Activated CD8-positive, alpha-beta memory T cell treated with anti-CD3 and anti-CD28 coated beads, Interleukin-2, amount 50 U/mL, for 1 hour (primary cell): ENCODE data around the gene DCBLD1.

Experiments used
- DNase-seq: peaks from one replicate; pipeline ENCODE4 v3.0.0-alpha.2; 2020; ENCODE audit errors: extremely low read depth

The DCBLD1 gene

DNA sequence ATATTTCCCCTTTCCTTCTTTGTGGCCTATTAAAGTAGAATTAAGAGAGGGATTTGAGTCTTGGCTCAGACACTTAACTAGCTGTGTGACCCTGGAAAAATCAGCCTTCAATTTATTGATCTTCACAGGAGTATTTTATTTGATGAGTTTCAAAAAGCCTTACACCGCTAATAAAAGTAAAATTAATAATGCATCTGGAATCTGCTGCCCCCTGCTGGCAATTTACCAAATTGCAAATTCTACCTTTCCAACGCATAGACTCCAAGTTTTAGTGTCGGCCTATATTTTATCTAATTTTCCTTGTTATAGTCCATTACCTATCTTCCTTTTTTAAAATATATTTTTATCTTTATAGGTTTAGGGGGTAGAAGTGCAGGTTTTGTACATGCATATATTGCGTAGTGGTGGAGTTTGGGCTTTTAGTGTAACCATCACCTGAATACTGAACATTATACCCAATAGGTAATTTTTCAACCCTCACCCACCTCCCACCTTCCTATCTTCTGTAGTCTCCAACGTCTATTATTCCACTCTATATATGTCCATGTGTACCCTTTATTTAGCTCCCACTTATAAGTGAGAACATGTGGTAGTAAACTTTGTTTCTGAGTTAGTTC, 73.5 kb downstream of the DCBLD1 start:
- DNase-seq = no peak

- no peak for DNase-seq
Observed at GRCh38 chr6:117557951-117558350, 75.5 kb downstream of the DCBLD1 start.

DNA sequence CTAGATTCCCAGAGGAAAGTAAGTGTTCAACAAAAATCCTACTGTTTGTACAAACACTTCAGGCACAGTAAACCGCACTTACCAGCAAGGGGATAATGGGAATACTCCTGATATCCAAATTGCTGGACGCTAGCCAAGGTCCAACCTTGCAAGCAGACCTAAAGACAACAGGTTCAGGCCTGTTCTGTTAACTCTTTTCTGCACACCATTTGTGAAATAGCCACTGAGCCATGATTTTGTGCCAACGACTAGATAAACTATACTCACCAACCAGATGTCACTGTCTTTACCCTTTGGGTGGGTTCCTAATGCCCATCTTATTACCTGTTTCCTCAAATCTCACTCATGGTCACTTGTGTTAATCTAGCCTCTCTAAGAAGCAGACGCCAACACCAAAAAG, 76.3 kb downstream of the DCBLD1 start:
- no peak for DNase-seq

DNA sequence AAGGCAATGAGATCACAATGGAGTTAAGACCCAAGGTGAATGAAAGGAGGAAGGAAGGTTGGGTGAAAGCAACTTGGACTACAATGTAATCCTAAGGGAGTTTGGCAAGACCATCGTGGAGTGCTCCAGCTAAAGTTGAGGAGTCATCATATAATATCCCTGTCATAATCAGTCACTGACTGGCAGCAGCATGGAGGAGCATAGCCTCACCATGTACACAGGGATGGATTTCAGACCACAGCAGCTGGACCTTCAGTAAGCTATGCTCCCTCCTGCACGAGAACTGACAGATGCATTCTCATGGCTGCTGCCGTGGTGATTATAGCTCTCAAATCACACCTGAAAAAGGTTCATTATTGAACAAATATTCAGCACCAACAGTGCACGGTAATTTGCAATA, 76.8 kb downstream of the DCBLD1 start:
- DNase-seq = no peak

DNA sequence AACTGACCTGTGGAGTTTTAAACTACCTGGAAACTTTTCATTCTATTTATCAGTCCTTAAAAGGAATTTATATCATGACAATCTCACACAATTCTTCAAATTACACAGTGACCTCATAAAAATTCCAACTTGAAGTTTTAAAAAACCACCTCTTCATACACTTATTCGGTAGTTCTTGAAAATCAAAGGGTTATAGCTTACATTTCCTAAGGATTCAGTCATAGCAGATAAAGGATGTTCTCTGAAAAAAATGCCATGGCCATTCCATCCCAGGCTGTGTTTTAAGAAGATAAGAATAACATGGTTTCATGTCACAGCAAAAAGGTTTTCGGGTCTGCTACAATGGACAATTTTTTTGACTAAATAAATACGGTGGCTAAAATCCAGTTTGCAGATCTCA, 78.7 kb downstream of the DCBLD1 start:
- no peak for DNase-seq

GRCh38 chr6:117564681-117565080, 82.2 kb downstream of the DCBLD1 start:
- DNase-seq = no peak

DNA sequence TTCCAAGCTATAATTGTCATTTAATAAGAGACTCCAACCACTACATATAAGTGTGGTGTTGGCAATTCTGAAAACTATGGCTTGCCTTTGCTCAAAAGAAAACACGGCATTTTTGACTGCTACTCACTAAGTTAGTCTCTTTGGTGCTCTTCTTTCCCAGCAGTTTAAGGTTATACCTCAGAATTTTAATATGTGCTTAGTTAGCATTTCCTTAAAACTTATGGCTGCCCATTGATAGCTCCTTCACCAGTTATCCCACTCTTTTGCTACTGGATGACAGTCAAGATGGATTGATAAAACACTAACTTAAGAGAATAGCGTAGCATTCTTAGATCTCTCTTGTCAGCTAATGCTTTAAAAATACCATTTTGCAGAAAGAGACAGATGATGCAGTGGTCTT, 85.8 kb downstream of the DCBLD1 start:
- no peak for DNase-seq

GRCh38 chr6:117568831-117569410, 86.4 kb downstream of the DCBLD1 start:
- no peak for DNase-seq

DNA sequence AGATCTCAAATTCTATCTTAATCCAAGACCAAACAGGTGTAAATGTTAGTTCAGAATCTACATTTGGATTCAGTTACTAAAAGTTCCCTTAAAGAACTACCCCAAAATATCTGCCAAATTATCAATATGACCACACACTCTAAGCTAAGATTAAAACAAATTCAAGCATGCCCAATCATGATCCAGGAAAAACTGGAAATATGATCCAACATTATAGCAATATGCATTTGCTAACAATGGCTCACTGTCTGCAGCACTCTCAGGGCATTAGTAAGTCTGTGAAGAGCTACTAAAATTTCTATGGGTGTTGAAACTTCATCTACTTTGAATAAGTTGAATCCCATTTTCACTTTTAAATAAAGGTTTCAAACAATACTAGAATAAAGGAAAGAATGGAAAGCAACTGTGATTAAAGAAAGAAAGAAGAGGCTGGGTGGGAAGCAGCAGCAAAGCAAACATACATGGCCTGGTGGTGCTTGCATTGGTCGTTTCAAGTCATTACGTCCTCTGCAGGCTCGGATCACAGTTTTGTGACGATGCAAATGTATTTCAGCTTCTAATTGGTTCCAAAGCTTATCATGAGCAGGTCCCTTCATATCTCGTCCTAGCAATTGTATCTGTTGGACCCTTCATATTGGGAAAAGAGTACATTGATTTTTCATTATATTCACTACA, 90.7 kb downstream of the DCBLD1 start:
- DNase-seq = no peak

- no peak for DNase-seq
Observed at GRCh38 chr6:117574198-117574597, 91.7 kb downstream of the DCBLD1 start.

DNA sequence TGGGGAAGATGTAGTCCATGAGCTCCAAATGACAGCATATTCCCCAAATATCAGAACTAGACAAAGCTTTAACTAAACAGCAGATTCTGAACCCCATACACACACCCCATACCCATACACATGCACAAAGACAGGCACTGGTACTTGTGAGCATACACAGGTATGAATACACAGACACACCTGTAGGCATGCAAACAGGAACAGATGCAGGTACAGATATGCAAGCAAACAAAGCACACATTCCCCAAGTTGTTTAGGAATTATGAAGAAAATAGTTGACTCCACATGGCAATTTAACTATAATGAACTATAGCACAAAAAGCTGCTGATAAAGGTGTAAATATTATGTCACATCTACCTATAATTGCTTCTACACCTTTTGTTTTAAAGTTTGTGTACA, 103.2 kb downstream of the DCBLD1 start:
- DNase-seq = no peak

- DNase-seq = no peak
Observed at GRCh38 chr6:117590447-117590846, 108.0 kb downstream of the DCBLD1 start.

DNA sequence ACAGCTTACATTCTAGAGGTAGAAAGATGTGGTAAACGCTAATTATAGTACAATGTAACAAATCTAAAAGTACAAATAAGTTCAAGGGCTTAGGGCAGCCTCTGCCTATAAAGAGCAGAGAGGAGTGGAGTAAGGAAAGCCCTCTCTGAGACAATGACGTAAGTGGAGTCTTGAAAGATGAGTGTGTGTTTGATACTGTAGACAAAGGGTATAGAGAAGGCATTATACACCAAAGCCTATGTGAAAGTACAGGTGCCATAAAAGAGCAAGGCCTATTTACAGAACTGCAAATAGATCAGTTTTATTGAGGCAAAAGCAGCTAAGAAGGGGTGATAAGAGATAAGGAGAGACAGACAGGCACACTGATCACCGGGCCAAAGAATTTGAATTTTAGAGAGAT, 108.9 kb downstream of the DCBLD1 start:
- no peak for DNase-seq

DNA sequence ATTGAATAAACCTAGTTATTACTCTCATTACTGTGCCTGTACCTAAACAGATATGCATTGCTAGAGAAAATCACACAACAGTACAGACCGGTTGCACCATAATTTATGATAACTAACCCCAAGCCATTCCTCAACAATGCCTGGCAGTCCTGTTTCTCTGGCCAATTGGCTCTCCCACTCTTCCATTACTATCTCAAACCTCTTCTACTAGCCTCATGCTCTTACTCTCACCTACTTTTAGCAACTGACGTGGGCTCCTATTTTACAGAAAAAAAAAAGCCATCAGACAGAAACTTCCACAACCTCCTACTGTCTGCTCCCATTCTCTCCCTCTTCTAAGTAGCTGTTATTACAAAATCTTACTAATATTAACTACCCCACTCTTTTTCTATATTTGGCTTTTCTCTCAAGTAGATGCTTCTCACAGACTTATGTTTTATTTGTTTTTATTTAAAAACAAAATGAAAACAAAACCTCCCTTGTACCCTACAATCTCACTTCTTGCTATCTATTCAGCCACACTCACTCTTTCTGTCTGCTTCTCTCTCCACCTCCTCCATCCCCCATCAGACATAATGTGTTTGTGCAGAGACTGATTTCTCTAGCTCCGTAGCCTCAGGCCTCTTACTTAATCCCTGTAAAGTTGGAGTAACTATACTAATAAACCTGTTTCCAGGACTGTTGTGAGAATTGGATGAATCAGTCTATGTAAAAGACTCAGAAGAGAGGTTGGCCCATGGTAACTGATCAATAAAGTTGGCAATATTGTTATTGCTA, 110.7 kb downstream of the DCBLD1 start:
- DNase-seq = no peak

DNA sequence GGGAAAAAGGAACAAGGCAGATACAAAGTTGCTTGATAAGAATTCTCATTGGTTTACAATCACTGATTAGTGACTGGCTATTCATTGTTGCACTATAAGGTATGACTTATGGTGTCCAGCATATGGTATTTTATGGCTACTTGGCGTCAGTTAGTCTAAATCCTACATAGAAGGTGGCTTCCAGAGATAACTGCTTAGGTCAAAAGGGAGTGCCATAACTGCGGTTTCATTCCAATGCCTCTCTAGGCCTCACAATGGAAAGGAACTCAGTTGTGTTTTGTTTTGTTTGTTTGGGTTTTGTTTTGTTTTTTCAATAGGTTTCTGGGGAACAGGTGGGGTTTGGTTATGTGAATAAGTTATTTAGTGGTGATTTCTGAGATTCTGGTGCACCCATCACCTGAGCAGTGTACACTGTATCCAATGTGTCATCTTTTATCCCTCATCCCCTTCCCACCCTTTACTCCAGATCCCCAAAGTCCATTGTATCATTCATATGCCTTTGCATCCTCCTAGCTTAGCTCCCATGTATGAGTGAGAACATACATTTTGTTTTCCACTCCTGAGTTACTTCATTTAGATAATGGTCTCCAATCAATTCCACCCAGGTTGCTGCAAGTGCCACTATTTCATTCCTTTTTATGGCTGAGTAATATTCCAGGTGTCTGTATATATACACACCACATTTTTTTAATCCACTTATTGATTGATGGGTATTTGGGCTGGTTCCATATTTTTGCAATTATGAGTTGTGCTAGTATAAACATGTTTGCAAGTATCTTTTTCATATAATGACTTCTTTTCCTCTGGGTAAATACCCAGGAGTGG, 112.8 kb downstream of the DCBLD1 start:
- no peak for DNase-seq

- no peak for DNase-seq
Observed at GRCh38 chr6:117597755-117598154, 115.3 kb downstream of the DCBLD1 start.
